ENCODE results near the gene CARMIL3.
A peak's percentile ranks its signal among the peaks of the same experiment; 100 is the strongest.
"Not testable (repeated sequence)": the region's sequence is repeated elsewhere in the genome, so short reads cannot be mapped to it uniquely, and the experiment has no call there.

Gene CARMIL3

DNA sequence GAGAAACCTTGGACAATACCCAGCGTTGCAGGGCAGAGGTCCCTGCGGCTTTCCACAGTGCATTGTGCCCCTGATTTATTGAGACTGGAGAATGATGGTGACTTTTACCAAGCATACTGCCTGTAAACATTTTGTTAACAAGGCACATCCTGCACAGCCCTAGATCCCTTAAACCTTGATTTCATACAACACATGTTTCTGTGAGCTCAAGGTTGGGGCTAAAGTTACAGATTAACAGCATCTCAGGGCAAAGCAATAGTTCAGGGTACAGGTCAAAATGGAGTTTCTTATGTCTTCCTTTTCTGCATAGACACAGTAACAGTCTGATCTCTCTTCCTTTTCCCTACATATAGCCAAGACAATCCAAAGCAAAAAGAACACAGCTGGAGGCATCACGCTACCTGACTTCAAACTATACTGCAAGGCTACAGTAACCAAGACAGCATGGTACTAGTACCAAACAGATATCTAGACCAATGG is 26.8 kb upstream of the CARMIL3 start:
- H3K4me1 ChIP-seq (ENCODE audit: control insufficient read depth, insufficient read depth, low read length); DNase-seq (ENCODE audit: low read depth): not testable (repeated sequence)

DNA sequence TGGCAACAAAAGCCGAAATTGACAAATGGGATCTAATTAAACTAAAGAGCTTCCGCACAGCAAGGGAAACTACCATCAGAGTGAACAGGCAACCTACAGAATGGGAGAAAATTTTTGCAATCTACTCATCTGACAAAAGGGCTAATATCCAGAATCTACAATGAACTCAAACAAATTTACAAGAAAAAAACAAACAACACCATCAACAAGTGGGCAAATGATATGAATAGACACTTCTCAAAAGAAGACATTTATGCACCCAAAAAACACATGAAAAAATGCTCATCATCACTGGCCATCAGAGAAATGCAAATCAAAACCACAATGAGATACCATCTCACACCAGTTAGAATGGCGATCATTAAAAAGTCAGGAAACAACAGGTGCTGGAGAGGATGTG is 22.1 kb upstream of the CARMIL3 start:
- DNase-seq (ENCODE audit: low read depth); H3K36me3 ChIP-seq (ENCODE audit: control insufficient read depth, insufficient read depth, low read length, severe bottlenecking); H3K4me3 ChIP-seq (ENCODE audit: low read length); H3K9ac ChIP-seq (ENCODE audit: low read length); H3K9me3 ChIP-seq (ENCODE audit: control insufficient read depth, low read length); H3K27me3 ChIP-seq (replicated peaks; ENCODE audit: control insufficient read depth, insufficient read depth, low read length): not testable (repeated sequence)
- peaks cover 19% of the 10 kb centered on the region for H3K4me1 ChIP-seq (ENCODE audit: control insufficient read depth, insufficient read depth, low read length)

More for the DNA sequence above, 26.8 kb upstream of the CARMIL3 start:
- not testable (repeated sequence) for H3K9me3 ChIP-seq (ENCODE audit: control insufficient read depth, low read length); H3K9ac ChIP-seq (ENCODE audit: low read length); H3K27me3 ChIP-seq (replicated peaks; ENCODE audit: control insufficient read depth, insufficient read depth, low read length); H3K36me3 ChIP-seq (ENCODE audit: control insufficient read depth, insufficient read depth, low read length, severe bottlenecking); H3K4me3 ChIP-seq (ENCODE audit: low read length)

DNA sequence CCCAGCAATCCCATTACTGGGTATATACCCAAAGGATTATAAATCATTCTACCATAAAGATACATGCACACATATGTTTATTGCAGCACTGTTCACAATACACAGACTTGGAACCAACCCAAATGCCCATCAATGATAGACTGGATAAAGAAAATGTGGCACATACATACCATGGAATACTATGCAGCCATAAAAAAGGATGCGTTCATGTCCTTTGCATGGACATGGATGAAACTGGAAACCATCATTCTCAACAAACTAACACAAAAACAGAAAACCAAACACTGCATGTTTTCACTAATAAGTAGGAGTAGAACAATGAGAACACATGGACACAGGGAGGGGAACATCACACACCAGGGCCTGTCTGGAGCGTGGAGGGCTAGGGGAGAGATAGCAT is 20.5 kb upstream of the CARMIL3 start:
- H3K27me3 ChIP-seq (replicated peaks; ENCODE audit: control insufficient read depth, insufficient read depth, low read length); H3K9ac ChIP-seq (ENCODE audit: low read length); DNase-seq (ENCODE audit: low read depth); H3K36me3 ChIP-seq (ENCODE audit: control insufficient read depth, insufficient read depth, low read length, severe bottlenecking); H3K4me3 ChIP-seq (ENCODE audit: low read length); H3K9me3 ChIP-seq (ENCODE audit: control insufficient read depth, low read length): not testable (repeated sequence)
- H3K4me1 ChIP-seq (ENCODE audit: control insufficient read depth, insufficient read depth, low read length): peaks cover 25% of the 10 kb centered on the region

GRCh38 chr14:24032727-24033418 is 18.9 kb upstream of the CARMIL3 start:
- Histone ChIP-seq H3K9ac (ENCODE audit: low read length) (no peak overlapping the region), H3K4me3 (ENCODE audit: low read length) (no peak overlapping the region), H3K27me3 (replicated peaks; ENCODE audit: control insufficient read depth, insufficient read depth, low read length) (no peaks in the 10 kb centered on the region), H3K9me3 (ENCODE audit: control insufficient read depth, low read length) (no peaks in the 10 kb centered on the region), H3K4me1 (ENCODE audit: control insufficient read depth, insufficient read depth, low read length) (peaks cover 28% of the 10 kb centered on the region), H3K36me3 (ENCODE audit: control insufficient read depth, insufficient read depth, low read length, severe bottlenecking) (no peaks in the 10 kb centered on the region)
- peak; percentile 90 for DNase-seq (ENCODE audit: low read depth)

DNA sequence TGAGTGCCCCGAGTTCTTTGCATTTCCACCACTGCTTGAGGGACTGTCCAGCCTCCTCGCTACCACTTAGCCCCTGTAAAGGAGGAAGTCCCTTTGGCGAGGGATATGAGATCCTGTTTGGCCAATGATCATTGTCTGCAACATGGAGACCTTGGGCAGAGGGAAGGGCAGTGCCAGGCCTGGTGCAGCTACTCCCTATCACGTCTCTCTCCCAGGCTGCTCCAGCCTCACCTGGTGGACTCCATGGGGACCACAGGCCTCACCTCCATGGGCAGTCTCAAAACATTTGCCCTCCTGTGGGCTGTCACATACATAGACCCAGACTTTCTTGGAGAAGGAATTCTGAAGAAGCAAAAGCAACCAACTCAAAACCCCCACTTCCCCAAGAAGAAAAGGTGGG is 16.0 kb upstream of the CARMIL3 start:
- Histone ChIP-seq H3K4me1 (ENCODE audit: control insufficient read depth, insufficient read depth, low read length) (peaks cover 28% of the 10 kb centered on the region), H3K4me3 (ENCODE audit: low read length) (peak overlapping the region; percentile 85), H3K9ac (ENCODE audit: low read length) (peak overlapping the region; percentile 90)
- not testable (repeated sequence) for H3K27me3 ChIP-seq (replicated peaks; ENCODE audit: control insufficient read depth, insufficient read depth, low read length); H3K9me3 ChIP-seq (ENCODE audit: control insufficient read depth, low read length); H3K36me3 ChIP-seq (ENCODE audit: control insufficient read depth, insufficient read depth, low read length, severe bottlenecking); DNase-seq (ENCODE audit: low read depth)

GRCh38 chr14:24036169-24036962 is 15.4 kb upstream of the CARMIL3 start:
- H3K27me3 ChIP-seq (replicated peaks; ENCODE audit: control insufficient read depth, insufficient read depth, low read length): no peaks in the 10 kb centered on the region
- peak; percentile 87 for DNase-seq (ENCODE audit: low read depth)
- no peaks in the 10 kb centered on the region for H3K36me3 ChIP-seq (ENCODE audit: control insufficient read depth, insufficient read depth, low read length, severe bottlenecking)
- H3K9me3 ChIP-seq (ENCODE audit: control insufficient read depth, low read length): no peaks in the 10 kb centered on the region
- peak overlapping the region; percentile 85 for H3K4me3 ChIP-seq (ENCODE audit: low read length)
- H3K4me1 ChIP-seq (ENCODE audit: control insufficient read depth, insufficient read depth, low read length): peaks cover 28% of the 10 kb centered on the region
- peak overlapping the region; percentile 90 for H3K9ac ChIP-seq (ENCODE audit: low read length)

- H3K4me1 ChIP-seq (ENCODE audit: control insufficient read depth, insufficient read depth, low read length): peaks cover 28% of the 10 kb centered on the region
- DNase-seq (ENCODE audit: low read depth); H3K9me3 ChIP-seq (ENCODE audit: control insufficient read depth, low read length); H3K36me3 ChIP-seq (ENCODE audit: control insufficient read depth, insufficient read depth, low read length, severe bottlenecking); H3K27me3 ChIP-seq (replicated peaks; ENCODE audit: control insufficient read depth, insufficient read depth, low read length): not testable (repeated sequence)
- peak overlapping the region; percentile 85 for H3K4me3 ChIP-seq (ENCODE audit: low read length)
- H3K9ac ChIP-seq (ENCODE audit: low read length): peak overlapping the region; percentile 90
Measured at GRCh38 chr14:24036963-24037657, 14.7 kb upstream of the CARMIL3 start.

GRCh38 chr14:24037658-24038037 is 14.2 kb upstream of the CARMIL3 start:
- Histone ChIP-seq H3K4me1 (ENCODE audit: control insufficient read depth, insufficient read depth, low read length) (peaks cover 27% of the 10 kb centered on the region), H3K36me3 (ENCODE audit: control insufficient read depth, insufficient read depth, low read length, severe bottlenecking) (no peaks in the 10 kb centered on the region), H3K9ac (ENCODE audit: low read length) (no peak overlapping the region), H3K27me3 (replicated peaks; ENCODE audit: control insufficient read depth, insufficient read depth, low read length) (peaks cover 6% of the 10 kb centered on the region), H3K9me3 (ENCODE audit: control insufficient read depth, low read length) (no peaks in the 10 kb centered on the region), H3K4me3 (ENCODE audit: low read length) (no peak overlapping the region)
- no peak for DNase-seq (ENCODE audit: low read depth)

DNA sequence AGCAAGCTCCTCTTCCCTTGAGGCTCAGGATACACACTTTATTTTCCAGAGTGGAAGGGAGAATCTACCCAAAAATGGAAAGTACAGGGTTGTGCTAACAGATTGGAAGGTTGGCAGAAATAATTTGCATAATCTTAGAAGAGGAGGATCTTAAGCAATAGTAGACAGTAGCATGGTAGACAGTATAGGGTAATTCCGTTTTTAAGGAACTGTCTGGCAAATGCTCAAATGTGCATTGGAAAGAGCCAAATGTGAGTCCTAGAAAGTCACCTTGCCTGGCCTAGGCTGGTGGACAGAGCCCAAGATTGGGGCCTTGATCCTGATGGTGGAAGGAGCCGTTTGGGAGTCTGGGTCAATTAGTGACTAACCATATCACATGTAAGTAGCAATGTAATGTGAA is 13.1 kb upstream of the CARMIL3 start:
- Histone ChIP-seq H3K9ac (ENCODE audit: low read length) (no peak overlapping the region), H3K4me1 (ENCODE audit: control insufficient read depth, insufficient read depth, low read length) (peaks cover 18% of the 10 kb centered on the region), H3K4me3 (ENCODE audit: low read length) (no peak overlapping the region), H3K9me3 (ENCODE audit: control insufficient read depth, low read length) (no peaks in the 10 kb centered on the region), H3K27me3 (replicated peaks; ENCODE audit: control insufficient read depth, insufficient read depth, low read length) (peaks cover 8% of the 10 kb centered on the region), H3K36me3 (ENCODE audit: control insufficient read depth, insufficient read depth, low read length, severe bottlenecking) (no peaks in the 10 kb centered on the region)
- no peak for DNase-seq (ENCODE audit: low read depth)

- no peak overlapping the region for H3K4me3 ChIP-seq (ENCODE audit: low read length)
- no peaks in the 10 kb centered on the region for H3K9me3 ChIP-seq (ENCODE audit: control insufficient read depth, low read length)
- H3K27me3 ChIP-seq (replicated peaks; ENCODE audit: control insufficient read depth, insufficient read depth, low read length): peaks cover 18% of the 10 kb centered on the region
- DNase-seq (ENCODE audit: low read depth): no peak
- H3K36me3 ChIP-seq (ENCODE audit: control insufficient read depth, insufficient read depth, low read length, severe bottlenecking): no peaks in the 10 kb centered on the region
- H3K9ac ChIP-seq (ENCODE audit: low read length): no peak overlapping the region
- H3K4me1 ChIP-seq (ENCODE audit: control insufficient read depth, insufficient read depth, low read length): peaks cover 4% of the 10 kb centered on the region
Measured at GRCh38 chr14:24040692-24041091, 11.1 kb upstream of the CARMIL3 start.

- H3K4me1 ChIP-seq (ENCODE audit: control insufficient read depth, insufficient read depth, low read length): no peaks in the 10 kb centered on the region
- H3K4me3 ChIP-seq (ENCODE audit: low read length): no peak overlapping the region
- no peaks in the 10 kb centered on the region for H3K9me3 ChIP-seq (ENCODE audit: control insufficient read depth, low read length)
- no peak overlapping the region for H3K9ac ChIP-seq (ENCODE audit: low read length)
- DNase-seq (ENCODE audit: low read depth): no peak
- peaks cover 24% of the 10 kb centered on the region for H3K27me3 ChIP-seq (replicated peaks; ENCODE audit: control insufficient read depth, insufficient read depth, low read length)
- no peaks in the 10 kb centered on the region for H3K36me3 ChIP-seq (ENCODE audit: control insufficient read depth, insufficient read depth, low read length, severe bottlenecking)
Measured at GRCh38 chr14:24042746-24043145, 9.1 kb upstream of the CARMIL3 start.
